ENCODE data around the gene ZNF784.

- TF ChIP-seq CTCF (IDR thresholded peaks at IDR 0.05) (peak in 6 of 7 experiments; percentile 91 to 100 (median 98)), POLR2A (IDR thresholded peaks at IDR 0.05) (peak in 1 of 4 donors; percentile 54), POLR2AphosphoS5 (IDR thresholded peaks at IDR 0.05) (peak; percentile 34 to 83 (median 69))
Observed at GRCh38 chr19:55653651-55654322, 29.4 kb upstream of the ZNF784 start.
